SU-DHL-6 (cell line): ENCODE measurements around the gene PLCB2.
A peak's percentile ranks its signal among the peaks of the same experiment; 100 is the strongest.

ENCODE experiments used
- H2AFZ ChIP-seq: fragments of 200-600 bp; sonication (generic); 2 replicates; pipeline ENCODE4 v1.6.1; 2014; ENCODE audit warnings: low read depth, mild to moderate bottlenecking, moderate library complexity, mixed read lengths, antibody characterized with exemption, low read length; ENCODE audit not compliant: severe bottlenecking
- H3F3A ChIP-seq: fragments of 200-600 bp; shearing (Covaris generic); 2 replicates; pipeline ENCODE4 v1.6.0; 2016; ENCODE audit warnings: antibody characterized with exemption, mild to moderate bottlenecking; ENCODE audit not compliant: insufficient read depth
- H3K27ac ChIP-seq: fragments of 200-600 bp; sonication (generic); 2 replicates; pipeline ENCODE4 v1.5.1; 2016; ENCODE audit warnings: low read depth, mild to moderate bottlenecking, low read length, moderate library complexity, mixed read lengths
- H3K27me3 ChIP-seq: fragments of 200-600 bp; sonication (generic), shearing (Covaris generic); 2 replicates; pipeline ENCODE4 v1.6.0; 2014; ENCODE audit warnings: mild to moderate bottlenecking, low read length
- H3K36me3 ChIP-seq: fragments of 200-600 bp; sonication (generic); 2 replicates; pipeline ENCODE4 v1.6.1; 2014; ENCODE audit warnings: mild to moderate bottlenecking, low read length, mixed read lengths
- H3K4me2 ChIP-seq: fragments of 300-600, 200-600 bp; shearing (Covaris generic), sonication (generic); 2 replicates; pipeline ENCODE4 v1.6.0; 2014; ENCODE audit warnings: low read length, low read depth, mild to moderate bottlenecking; ENCODE audit not compliant: poor library complexity, severe bottlenecking
- H3K4me3 ChIP-seq: fragments of 200-600 bp; sonication (generic); 2 replicates; pipeline ENCODE4 v1.5.1; 2014; ENCODE audit warnings: antibody characterized with exemption, low read length, mild to moderate bottlenecking, mixed read lengths; ENCODE audit not compliant: insufficient read depth, poor library complexity, severe bottlenecking
- H3K79me2 ChIP-seq: fragments of 200-600 bp; sonication (generic); 2 replicates; pipeline ENCODE4 v1.6.1; 2014; ENCODE audit warnings: mild to moderate bottlenecking, low read length, moderate library complexity; ENCODE audit not compliant: insufficient read depth
- H3K9ac ChIP-seq: fragments of 200-600 bp; sonication (generic); 2 replicates; pipeline ENCODE4 v1.7.0; 2014; ENCODE audit warnings: mild to moderate bottlenecking, low read length
- H3K9me2 ChIP-seq: fragments of 200-600 bp; sonication (generic); replicated peaks from 2 replicates; pipeline ENCODE4 v1.6.1; 2014; ENCODE audit warnings: low read length; ENCODE audit not compliant: insufficient read depth
- H3K9me3 ChIP-seq: fragments of 200-600 bp; sonication (generic); 2 replicates; pipeline ENCODE4 v1.6.1; 2014; ENCODE audit warnings: low read length, mixed read lengths; ENCODE audit not compliant: insufficient read depth
- H4K20me1 ChIP-seq: fragments of 200-600 bp; sonication (generic); 2 replicates; pipeline ENCODE4 v1.6.1; 2014; ENCODE audit warnings: low read depth, mild to moderate bottlenecking, antibody characterized with exemption, low read length, moderate library complexity, mixed read lengths
- EZH2phosphoT487 ChIP-seq: fragments of 200-600 bp; sonication (generic), shearing (Covaris generic); conservative IDR thresholded peaks from 2 replicates; pipeline ENCODE4 v1.6.1; 2018; ENCODE audit warnings: mild to moderate bottlenecking, antibody characterized with exemption, low read length, moderate library complexity, mixed read lengths
- TF ChIP-seq, protein P1 (sequence below): fragments of 200-600 bp; sonication (generic); IDR thresholded peaks from one replicate; pipeline ENCODE4 v1.5.1; 2017; ENCODE audit warnings: antibody characterized with exemption, mild to moderate bottlenecking, low read length, moderate library complexity; ENCODE audit not compliant: insufficient read depth, poor library complexity, severe bottlenecking

Gene PLCB2

DNA sequence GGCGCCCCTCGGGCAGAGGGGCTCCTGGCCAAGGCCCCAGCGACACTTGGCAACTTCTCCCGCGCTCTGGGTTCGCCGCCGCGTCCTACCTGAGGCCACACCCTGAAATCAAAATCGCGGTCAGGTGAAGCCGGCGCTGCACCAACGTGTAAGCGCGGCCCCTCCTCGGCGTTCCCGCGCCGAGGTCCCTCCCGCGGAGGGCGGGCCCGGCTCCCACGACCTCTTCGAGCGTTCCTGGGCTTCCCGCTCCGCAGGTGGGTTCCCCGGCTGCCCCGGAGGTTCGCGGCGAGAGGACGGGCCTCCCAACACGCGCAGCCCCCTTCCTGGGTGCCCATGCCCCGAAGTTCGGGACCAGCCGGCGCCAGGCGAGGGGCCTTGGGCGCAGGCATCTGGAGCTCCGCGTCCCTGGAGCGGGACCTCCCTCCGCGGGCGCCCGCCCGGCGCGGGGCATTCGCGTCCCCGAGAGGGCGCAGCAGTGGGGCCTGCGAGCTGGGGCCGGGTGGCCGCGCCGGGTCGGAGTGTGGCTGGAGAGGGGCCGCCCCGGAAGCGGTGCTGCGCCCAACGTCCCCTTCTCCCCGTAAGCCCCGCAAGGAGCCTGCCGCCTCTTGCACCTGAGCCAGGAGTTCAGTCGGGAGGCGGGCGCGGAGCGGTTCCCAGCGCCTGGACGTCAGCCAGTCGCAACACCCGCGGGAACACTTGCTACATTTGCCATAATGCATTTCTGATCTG is 55.1 kb downstream of the PLCB2 start:
- H3K9me3 ChIP-seq = no peaks in the 10 kb centered on the region
- no peak overlapping the region for H2AFZ ChIP-seq
- no peak overlapping the region for H3K27ac ChIP-seq
- no peaks in the 10 kb centered on the region for H3F3A ChIP-seq
- H3K36me3 ChIP-seq = no peaks in the 10 kb centered on the region
- H3K4me2 ChIP-seq = peak overlapping the region; percentile 17
- H3K27me3 ChIP-seq = no peaks in the 10 kb centered on the region
- no peak overlapping the region for H3K4me3 ChIP-seq
- TF ChIP-seq, protein P1, sequence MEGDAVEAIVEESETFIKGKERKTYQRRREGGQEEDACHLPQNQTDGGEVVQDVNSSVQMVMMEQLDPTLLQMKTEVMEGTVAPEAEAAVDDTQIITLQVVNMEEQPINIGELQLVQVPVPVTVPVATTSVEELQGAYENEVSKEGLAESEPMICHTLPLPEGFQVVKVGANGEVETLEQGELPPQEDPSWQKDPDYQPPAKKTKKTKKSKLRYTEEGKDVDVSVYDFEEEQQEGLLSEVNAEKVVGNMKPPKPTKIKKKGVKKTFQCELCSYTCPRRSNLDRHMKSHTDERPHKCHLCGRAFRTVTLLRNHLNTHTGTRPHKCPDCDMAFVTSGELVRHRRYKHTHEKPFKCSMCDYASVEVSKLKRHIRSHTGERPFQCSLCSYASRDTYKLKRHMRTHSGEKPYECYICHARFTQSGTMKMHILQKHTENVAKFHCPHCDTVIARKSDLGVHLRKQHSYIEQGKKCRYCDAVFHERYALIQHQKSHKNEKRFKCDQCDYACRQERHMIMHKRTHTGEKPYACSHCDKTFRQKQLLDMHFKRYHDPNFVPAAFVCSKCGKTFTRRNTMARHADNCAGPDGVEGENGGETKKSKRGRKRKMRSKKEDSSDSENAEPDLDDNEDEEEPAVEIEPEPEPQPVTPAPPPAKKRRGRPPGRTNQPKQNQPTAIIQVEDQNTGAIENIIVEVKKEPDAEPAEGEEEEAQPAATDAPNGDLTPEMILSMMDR = no peak
- no peak for TF ChIP-seq EZH2phosphoT487
- no peak overlapping the region for H3K9ac ChIP-seq
- no peaks in the 10 kb centered on the region for H3K79me2 ChIP-seq
- no peaks in the 10 kb centered on the region for H4K20me1 ChIP-seq
- no peaks in the 10 kb centered on the region for H3K9me2 ChIP-seq

DNA sequence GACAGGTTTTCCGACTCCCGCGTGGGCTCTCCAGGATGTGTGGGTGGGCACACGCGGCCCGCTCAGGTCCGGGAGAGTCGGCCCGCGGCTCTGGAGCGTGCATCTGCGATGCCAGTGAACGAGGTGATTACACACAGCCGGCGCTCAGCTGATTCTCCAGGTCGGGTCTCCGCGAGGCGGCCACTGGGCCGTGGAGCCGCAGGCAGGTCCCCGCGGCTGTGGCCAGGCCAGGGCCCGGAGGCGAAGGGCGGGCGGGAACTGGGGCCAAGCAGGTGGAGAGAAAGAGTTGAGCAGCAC is 55.6 kb downstream of the PLCB2 start:
- no peaks in the 10 kb centered on the region for H3K9me2 ChIP-seq
- H3K4me2 ChIP-seq = no peak overlapping the region
- no peaks in the 10 kb centered on the region for H3F3A ChIP-seq
- no peaks in the 10 kb centered on the region for H3K9me3 ChIP-seq
- no peak overlapping the region for H3K4me3 ChIP-seq
- H3K27ac ChIP-seq = no peak overlapping the region
- no peaks in the 10 kb centered on the region for H4K20me1 ChIP-seq
- H3K36me3 ChIP-seq = no peaks in the 10 kb centered on the region
- H3K9ac ChIP-seq = no peak overlapping the region
- TF ChIP-seq, protein P1 = no peak
- no peak for TF ChIP-seq EZH2phosphoT487
- no peaks in the 10 kb centered on the region for H3K27me3 ChIP-seq
- no peak overlapping the region for H2AFZ ChIP-seq
- H3K79me2 ChIP-seq = no peaks in the 10 kb centered on the region

DNA sequence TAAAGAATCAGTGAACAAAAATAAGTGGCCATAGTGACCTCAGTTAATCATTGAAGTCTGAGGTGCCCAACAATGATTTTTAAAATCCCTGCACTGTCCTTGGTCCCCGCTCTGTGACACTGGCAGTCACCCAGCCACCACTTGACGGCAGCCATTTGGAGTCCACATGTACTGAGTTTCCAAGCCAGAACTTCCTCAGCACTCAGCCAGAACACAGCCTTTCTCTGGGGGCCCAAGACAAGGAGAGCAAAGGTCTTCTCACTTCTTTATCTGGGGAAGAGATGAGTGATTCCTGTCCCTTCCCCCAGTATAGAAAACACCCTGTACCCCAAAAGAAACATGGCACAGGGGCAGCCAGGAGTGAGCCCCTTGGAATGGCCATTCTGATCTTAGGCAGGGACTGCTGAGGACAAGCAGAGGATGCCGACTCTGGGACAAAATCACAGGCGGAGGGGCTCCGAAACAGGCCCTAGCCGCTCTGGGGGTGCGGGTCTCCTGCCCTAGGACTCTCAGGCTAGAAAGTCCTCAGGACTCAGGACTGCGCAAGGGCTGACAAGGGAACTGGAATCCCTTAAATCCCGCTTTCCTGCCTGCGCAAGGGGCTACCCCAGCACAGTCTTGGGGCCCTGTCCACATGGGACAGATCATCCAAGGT is 56.1 kb downstream of the PLCB2 start:
- H2AFZ ChIP-seq = no peak overlapping the region
- no peak overlapping the region for H3K9ac ChIP-seq
- H3K36me3 ChIP-seq = no peaks in the 10 kb centered on the region
- H3K9me2 ChIP-seq = no peaks in the 10 kb centered on the region
- H3K27ac ChIP-seq = no peak overlapping the region
- H3K4me2 ChIP-seq = no peak overlapping the region
- H3F3A ChIP-seq = no peaks in the 10 kb centered on the region
- no peak for TF ChIP-seq EZH2phosphoT487
- TF ChIP-seq, protein P1 = no peak
- H3K9me3 ChIP-seq = no peaks in the 10 kb centered on the region
- H4K20me1 ChIP-seq = no peaks in the 10 kb centered on the region
- H3K27me3 ChIP-seq = no peaks in the 10 kb centered on the region
- no peaks in the 10 kb centered on the region for H3K79me2 ChIP-seq
- no peak overlapping the region for H3K4me3 ChIP-seq
